Endodermal cell (in vitro differentiated cells): ENCODE results near the gene DNTT. TPM values are rescaled to one million over a fixed set of nuclear protein-coding genes. Genes with fewer than 3 reads are reported as not detected.

ENCODE experiments used
- DNase-seq: peaks from one replicate; pipeline ENCODE4 v3.0.0-alpha.2; 2017
- H3K27ac ChIP-seq: 2 replicates; pipeline ENCODE4 v1.5.1; 2013; ENCODE audit warnings: mild to moderate bottlenecking, low read depth, low read length, moderate library complexity
- H3K27me3 ChIP-seq: 2 replicates; pipeline ENCODE4 v1.6.1; 2013; ENCODE audit warnings: mild to moderate bottlenecking, low read length, moderate library complexity; ENCODE audit not compliant: insufficient read depth, control insufficient read depth, poor library complexity, severe bottlenecking
- H3K36me3 ChIP-seq: 2 replicates; pipeline ENCODE4 v1.7.0; 2013; ENCODE audit warnings: mild to moderate bottlenecking, low read length, moderate library complexity; ENCODE audit not compliant: control insufficient read depth, insufficient read depth
- H3K4me1 ChIP-seq: one replicate; pipeline ENCODE4 v1.7.0; 2013; ENCODE audit warnings: low read length; ENCODE audit not compliant: control insufficient read depth, insufficient read depth
- H3K4me3 ChIP-seq: 2 replicates; pipeline ENCODE4 v1.5.1; 2013; ENCODE audit warnings: mild to moderate bottlenecking, low read length, moderate library complexity
- H3K9ac ChIP-seq: 2 replicates; pipeline ENCODE4 v1.6.1; 2013; ENCODE audit warnings: mild to moderate bottlenecking, low read length, moderate library complexity; ENCODE audit not compliant: poor library complexity, severe bottlenecking; ENCODE audit errors: extremely low read depth
- H3K9me3 ChIP-seq: 2 replicates; pipeline ENCODE4 v1.6.1; 2013; ENCODE audit warnings: mild to moderate bottlenecking, low read length, moderate library complexity; ENCODE audit not compliant: control insufficient read depth
- H3K27ac Mint-ChIP-seq: 2 replicates; pipeline ENCODE4 v1.8.0; 2020; ENCODE audit warnings: mixed read lengths
- H3K27me3 Mint-ChIP-seq: 2 replicates; pipeline ENCODE4 v1.8.0; 2021; ENCODE audit warnings: mild to moderate bottlenecking, mixed read lengths; ENCODE audit not compliant: insufficient read depth
- H3K36me3 Mint-ChIP-seq: 2 replicates; pipeline ENCODE4 v1.8.0; 2020; ENCODE audit warnings: low read depth, mixed read lengths
- H3K4me1 Mint-ChIP-seq: 2 replicates; pipeline ENCODE4 v1.8.0; 2020; ENCODE audit warnings: mixed read lengths
- H3K4me3 Mint-ChIP-seq: 2 replicates; pipeline ENCODE4 v1.8.0; 2020; ENCODE audit warnings: mild to moderate bottlenecking, moderate library complexity, mixed read lengths
- H3K9me3 Mint-ChIP-seq: 2 replicates; pipeline ENCODE4 v1.8.0; 2020; ENCODE audit warnings: mild to moderate bottlenecking, mixed read lengths
- CTCF ChIP-seq: fragments of 200-600 bp; sonication (generic); conservative IDR thresholded peaks from 2 replicates; pipeline ENCODE4 v1.5.0; 2021; ENCODE audit warnings: antibody characterized with exemption, mild to moderate bottlenecking
- WGBS, 2 experiments: methylation state at CpG; one replicate each; pipeline versions ENCODE4 v1.1.5 to v1.1.7; 2013; ENCODE audit warnings: missing lambda C conversion rate in 2 of 2, mixed read lengths in 1 of 2; ENCODE audit not compliant: insufficient coverage in 1 of 2, insufficient read length in 1 of 2; 5-methylcytosine and 5-hydroxymethylcytosine counted together
- total RNA-seq, 2 donors: library from RNA; stranded (reverse); fragmentation: NEBNext Ultra II Directional in 1 of 2; extraction: Animal tissue kit (Norgen Biotek cat#: 25700) in 1 of 2; gene quantifications; 2 replicates in 1 of 2; 3 replicates in 1 of 2; pipeline ENCODE4 v1.2.1, GENCODE V29; 2021

DNTT gene
- total RNA-seq, 2 donors from 2014 or later, result not detected

- H3K36me3 Mint-ChIP-seq, result no peaks in the 10 kb centered on the region
- no peak overlapping the region for H3K27ac Mint-ChIP-seq
- WGBS, 2 experiments, result 93 to 100% methylated on average over 1 to 7 of the region's 7 CpGs
- H3K4me1 ChIP-seq, result no peaks in the 10 kb centered on the region
- no peaks in the 10 kb centered on the region for H3K9me3 ChIP-seq
- no peak overlapping the region for H3K4me3 ChIP-seq
- no peak overlapping the region for H3K27ac ChIP-seq
- no peak overlapping the region for H3K4me3 Mint-ChIP-seq
- no peak for DNase-seq
- H3K9ac ChIP-seq, result no peak overlapping the region
- TF ChIP-seq CTCF, result no peak
- H3K4me1 Mint-ChIP-seq, result peaks cover 7% of the 10 kb centered on the region
- H3K27me3 ChIP-seq, result peaks cover 7% of the 10 kb centered on the region
- H3K9me3 Mint-ChIP-seq, result no peaks in the 10 kb centered on the region
- H3K36me3 ChIP-seq, result no peaks in the 10 kb centered on the region
- H3K27me3 Mint-ChIP-seq, result peaks cover 14% of the 10 kb centered on the region
Observed at GRCh38 chr10:96376483-96376882, 72.2 kb downstream of the DNTT start.

GRCh38 chr10:96377816-96378294 is 73.6 kb downstream of the DNTT start:
- Histone ChIP-seq H3K36me3 (no peaks in the 10 kb centered on the region), H3K9me3 (no peaks in the 10 kb centered on the region), H3K4me3 (no peak overlapping the region), H3K4me1 (no peaks in the 10 kb centered on the region), H3K27ac (no peak overlapping the region), H3K27me3 (peaks cover 7% of the 10 kb centered on the region), H3K9ac (no peak overlapping the region)
- no peaks in the 10 kb centered on the region for H3K36me3 Mint-ChIP-seq
- no peaks in the 10 kb centered on the region for H3K9me3 Mint-ChIP-seq
- TF ChIP-seq CTCF, result no peak
- DNase-seq, result peak; percentile 68
- peaks cover 7% of the 10 kb centered on the region for H3K4me1 Mint-ChIP-seq
- 85 to 93% methylated on average over 3 to 6 of the region's 6 CpGs for WGBS, 2 experiments
- peak overlapping the region; percentile 36 for H3K27ac Mint-ChIP-seq
- H3K27me3 Mint-ChIP-seq, result peaks cover 14% of the 10 kb centered on the region
- no peak overlapping the region for H3K4me3 Mint-ChIP-seq

- H3K9me3 Mint-ChIP-seq, result no peaks in the 10 kb centered on the region
- Histone ChIP-seq H3K9ac (no peak overlapping the region), H3K4me1 (no peaks in the 10 kb centered on the region), H3K9me3 (no peaks in the 10 kb centered on the region), H3K27ac (no peak overlapping the region), H3K4me3 (no peak overlapping the region), H3K27me3 (peaks cover 7% of the 10 kb centered on the region), H3K36me3 (no peaks in the 10 kb centered on the region)
- no peak for DNase-seq
- no peaks in the 10 kb centered on the region for H3K36me3 Mint-ChIP-seq
- H3K27me3 Mint-ChIP-seq, result peaks cover 8% of the 10 kb centered on the region
- H3K4me1 Mint-ChIP-seq, result peaks cover 7% of the 10 kb centered on the region
- WGBS, 2 experiments, result 91 to 95% methylated on average over 15 of the region's 15 CpGs
- H3K4me3 Mint-ChIP-seq, result no peak overlapping the region
- TF ChIP-seq CTCF, result no peak
- H3K27ac Mint-ChIP-seq, result no peak overlapping the region
Observed at GRCh38 chr10:96378741-96379140, 74.5 kb downstream of the DNTT start.
